ENCODE data around the gene TMEM63C.
"Not testable (repeated sequence)": the region's sequence is repeated elsewhere in the genome, so short reads cannot be mapped to it uniquely, and the experiment has no call there.

The TMEM63C gene

GRCh38 chr14:77276959-77277358 is 95.4 kb downstream of the TMEM63C start:
- ChIA-PET POLR2A (no interaction called here), CTCF (interaction anchor here (1.3 to 1.4 kb wide), 2 partner anchors 39 to 90 kb away, joined by 4 read pairs; no protein-coding TSS in a partner anchor)
- Histone ChIP-seq H3K4me3 (ENCODE audit: control insufficient read depth in 1 of 7, extremely low read depth in 1 of 7, insufficient read depth in 4 of 7, low read depth in 2 of 7, low read length in 6 of 7) (no peak overlapping the region), H3K27ac (ENCODE audit: insufficient read depth in 1 of 2, low read depth in 1 of 2, low read length in 2 of 2, poor library complexity in 1 of 2, severe bottlenecking in 2 of 2) (no peak overlapping the region), H3K27me3 (replicated peaks in 2 of 5; ENCODE audit: control insufficient read depth in 4 of 5, insufficient read depth in 5 of 5, low read length in 4 of 5) (peaks cover 0 to 13% (median 3%) of the 10 kb centered on the region in 5 experiments), H3K4me1 (ENCODE audit: control extremely low read depth in 1 of 4, control insufficient read depth in 4 of 4, insufficient read depth in 4 of 4, low read length in 3 of 4) (no peaks in the 10 kb centered on the region), H3K36me3 (ENCODE audit: control insufficient read depth in 4 of 4, insufficient read depth in 4 of 4, low read length in 3 of 4) (peaks cover 0 to 16% (median 9%) of the 10 kb centered on the region in 4 experiments), H3K9me3 (ENCODE audit: control extremely low read depth in 1 of 5, control insufficient read depth in 4 of 5, insufficient read depth in 2 of 5, low read depth in 1 of 5, low read length in 4 of 5) (no peaks in the 10 kb centered on the region)
- WGBS (ENCODE audit: insufficient coverage) = 97% methylated on average over 12 of the region's 12 CpGs
- DNase-seq = no peak

GRCh38 chr14:77278461-77279230 is 97.0 kb downstream of the TMEM63C start:
- WGBS (ENCODE audit: insufficient coverage) = over 99% methylated on average over 10 of the region's 14 CpGs
- H3K4me1 ChIP-seq (ENCODE audit: control extremely low read depth in 1 of 4, control insufficient read depth in 4 of 4, insufficient read depth in 4 of 4, low read length in 3 of 4) = no peaks in the 10 kb centered on the region
- H3K4me3 ChIP-seq (ENCODE audit: control insufficient read depth in 1 of 7, extremely low read depth in 1 of 7, insufficient read depth in 4 of 7, low read depth in 2 of 7, low read length in 6 of 7) = no peak overlapping the region
- no peak for DNase-seq
- H3K27ac ChIP-seq (ENCODE audit: insufficient read depth in 1 of 2, low read depth in 1 of 2, low read length in 2 of 2, poor library complexity in 1 of 2, severe bottlenecking in 2 of 2) = no peak overlapping the region
- no peaks in the 10 kb centered on the region for H3K27me3 ChIP-seq (replicated peaks in 2 of 5; ENCODE audit: control insufficient read depth in 4 of 5, insufficient read depth in 5 of 5, low read length in 4 of 5)
- H3K36me3 ChIP-seq (ENCODE audit: control insufficient read depth in 4 of 4, insufficient read depth in 4 of 4, low read length in 3 of 4) = peaks cover under 1 to 21% (median 14%) of the 10 kb centered on the region in 4 experiments
- ChIA-PET POLR2A (interaction anchor here (0.6 kb wide), 1 partner anchor 118 kb away, joined by 3 read pairs; no protein-coding TSS in a partner anchor), CTCF (interaction anchor here (1.1 kb wide), 1 partner anchor 11 kb away, joined by 3 read pairs; no protein-coding TSS in a partner anchor)
- no peaks in the 10 kb centered on the region for H3K9me3 ChIP-seq (ENCODE audit: control extremely low read depth in 1 of 5, control insufficient read depth in 4 of 5, insufficient read depth in 2 of 5, low read depth in 1 of 5, low read length in 4 of 5)

GRCh38 chr14:77279719-77280118 is 98.1 kb downstream of the TMEM63C start:
- ChIA-PET CTCF (no interaction called here), POLR2A (no interaction called here)
- DNase-seq = no peak
- no peak overlapping the region for H3K27ac ChIP-seq (ENCODE audit: insufficient read depth in 1 of 2, low read depth in 1 of 2, low read length in 2 of 2, poor library complexity in 1 of 2, severe bottlenecking in 2 of 2)
- peaks cover 4 to 31% (median 22%) of the 10 kb centered on the region in 4 experiments for H3K36me3 ChIP-seq (ENCODE audit: control insufficient read depth in 4 of 4, insufficient read depth in 4 of 4, low read length in 3 of 4)
- H3K9me3 ChIP-seq (ENCODE audit: control extremely low read depth in 1 of 5, control insufficient read depth in 4 of 5, insufficient read depth in 2 of 5, low read depth in 1 of 5, low read length in 4 of 5) = no peaks in the 10 kb centered on the region
- H3K27me3 ChIP-seq (replicated peaks in 2 of 5; ENCODE audit: control insufficient read depth in 4 of 5, insufficient read depth in 5 of 5, low read length in 4 of 5) = no peaks in the 10 kb centered on the region
- H3K4me3 ChIP-seq (ENCODE audit: control insufficient read depth in 1 of 7, extremely low read depth in 1 of 7, insufficient read depth in 4 of 7, low read depth in 2 of 7, low read length in 6 of 7) = no peak overlapping the region
- 94% methylated on average over 11 of the region's 13 CpGs for WGBS (ENCODE audit: insufficient coverage)
- H3K4me1 ChIP-seq (ENCODE audit: control extremely low read depth in 1 of 4, control insufficient read depth in 4 of 4, insufficient read depth in 4 of 4, low read length in 3 of 4) = no peaks in the 10 kb centered on the region

GRCh38 chr14:77280921-77281320 is 99.3 kb downstream of the TMEM63C start:
- no CpG with 5 or more reads among the region's 4 CpGs for WGBS (ENCODE audit: insufficient coverage)
- CTCF ChIA-PET; H3K27me3 ChIP-seq (replicated peaks in 2 of 5; ENCODE audit: control insufficient read depth in 4 of 5, insufficient read depth in 5 of 5, low read length in 4 of 5); H3K4me1 ChIP-seq (ENCODE audit: control extremely low read depth in 1 of 4, control insufficient read depth in 4 of 4, insufficient read depth in 4 of 4, low read length in 3 of 4); POLR2A ChIA-PET; H3K27ac ChIP-seq (ENCODE audit: insufficient read depth in 1 of 2, low read depth in 1 of 2, low read length in 2 of 2, poor library complexity in 1 of 2, severe bottlenecking in 2 of 2); DNase-seq; H3K4me3 ChIP-seq (ENCODE audit: control insufficient read depth in 1 of 7, extremely low read depth in 1 of 7, insufficient read depth in 4 of 7, low read depth in 2 of 7, low read length in 6 of 7); H3K9me3 ChIP-seq (ENCODE audit: control extremely low read depth in 1 of 5, control insufficient read depth in 4 of 5, insufficient read depth in 2 of 5, low read depth in 1 of 5, low read length in 4 of 5): not testable (repeated sequence)
- peaks cover 6 to 43% (median 30%) of the 10 kb centered on the region in 4 experiments for H3K36me3 ChIP-seq (ENCODE audit: control insufficient read depth in 4 of 4, insufficient read depth in 4 of 4, low read length in 3 of 4)

- CTCF ChIA-PET = no interaction called here
- no peaks in the 10 kb centered on the region for H3K9me3 ChIP-seq (ENCODE audit: control extremely low read depth in 1 of 5, control insufficient read depth in 4 of 5, insufficient read depth in 2 of 5, low read depth in 1 of 5, low read length in 4 of 5)
- peaks cover 6 to 53% (median 31%) of the 10 kb centered on the region in 4 experiments for H3K36me3 ChIP-seq (ENCODE audit: control insufficient read depth in 4 of 4, insufficient read depth in 4 of 4, low read length in 3 of 4)
- no peak overlapping the region for H3K27ac ChIP-seq (ENCODE audit: insufficient read depth in 1 of 2, low read depth in 1 of 2, low read length in 2 of 2, poor library complexity in 1 of 2, severe bottlenecking in 2 of 2)
- H3K4me1 ChIP-seq (ENCODE audit: control extremely low read depth in 1 of 4, control insufficient read depth in 4 of 4, insufficient read depth in 4 of 4, low read length in 3 of 4) = no peaks in the 10 kb centered on the region
- no peak for DNase-seq
- H3K4me3 ChIP-seq (ENCODE audit: control insufficient read depth in 1 of 7, extremely low read depth in 1 of 7, insufficient read depth in 4 of 7, low read depth in 2 of 7, low read length in 6 of 7) = no peak overlapping the region
- POLR2A ChIA-PET = no interaction called here
- WGBS (ENCODE audit: insufficient coverage) = 95% methylated on average over 6 of the region's 6 CpGs
- no peaks in the 10 kb centered on the region for H3K27me3 ChIP-seq (replicated peaks in 2 of 5; ENCODE audit: control insufficient read depth in 4 of 5, insufficient read depth in 5 of 5, low read length in 4 of 5)
Observed at GRCh38 chr14:77281852-77282410, 100.3 kb downstream of the TMEM63C start.

- CTCF ChIA-PET = no interaction called here
- H3K4me3 ChIP-seq (ENCODE audit: control insufficient read depth in 1 of 7, extremely low read depth in 1 of 7, insufficient read depth in 4 of 7, low read depth in 2 of 7, low read length in 6 of 7) = no peak overlapping the region
- no peaks in the 10 kb centered on the region for H3K9me3 ChIP-seq (ENCODE audit: control extremely low read depth in 1 of 5, control insufficient read depth in 4 of 5, insufficient read depth in 2 of 5, low read depth in 1 of 5, low read length in 4 of 5)
- H3K27me3 ChIP-seq (replicated peaks in 2 of 5; ENCODE audit: control insufficient read depth in 4 of 5, insufficient read depth in 5 of 5, low read length in 4 of 5) = no peaks in the 10 kb centered on the region
- WGBS (ENCODE audit: insufficient coverage) = 96% methylated on average over 3 of the region's 4 CpGs
- POLR2A ChIA-PET = no interaction called here
- H3K36me3 ChIP-seq (ENCODE audit: control insufficient read depth in 4 of 4, insufficient read depth in 4 of 4, low read length in 3 of 4) = peaks cover 6 to 45% (median 28%) of the 10 kb centered on the region in 4 experiments
- H3K4me1 ChIP-seq (ENCODE audit: control extremely low read depth in 1 of 4, control insufficient read depth in 4 of 4, insufficient read depth in 4 of 4, low read length in 3 of 4) = no peaks in the 10 kb centered on the region
- no peak overlapping the region for H3K27ac ChIP-seq (ENCODE audit: insufficient read depth in 1 of 2, low read depth in 1 of 2, low read length in 2 of 2, poor library complexity in 1 of 2, severe bottlenecking in 2 of 2)
- DNase-seq = no peak
Observed at GRCh38 chr14:77284066-77284465, 102.5 kb downstream of the TMEM63C start.

GRCh38 chr14:77284466-77284865 is 102.9 kb downstream of the TMEM63C start:
- peaks cover 6 to 42% (median 26%) of the 10 kb centered on the region in 4 experiments for H3K36me3 ChIP-seq (ENCODE audit: control insufficient read depth in 4 of 4, insufficient read depth in 4 of 4, low read length in 3 of 4)
- CTCF ChIA-PET = no interaction called here
- 99% methylated on average over 5 of the region's 5 CpGs for WGBS (ENCODE audit: insufficient coverage)

More at GRCh38 chr14:77284466-77284865, 102.9 kb downstream of the TMEM63C start:
- Histone ChIP-seq H3K9me3 (ENCODE audit: control extremely low read depth in 1 of 5, control insufficient read depth in 4 of 5, insufficient read depth in 2 of 5, low read depth in 1 of 5, low read length in 4 of 5) (no peaks in the 10 kb centered on the region), H3K27me3 (replicated peaks in 2 of 5; ENCODE audit: control insufficient read depth in 4 of 5, insufficient read depth in 5 of 5, low read length in 4 of 5) (no peaks in the 10 kb centered on the region), H3K27ac (ENCODE audit: insufficient read depth in 1 of 2, low read depth in 1 of 2, low read length in 2 of 2, poor library complexity in 1 of 2, severe bottlenecking in 2 of 2) (no peak overlapping the region), H3K4me1 (ENCODE audit: control extremely low read depth in 1 of 4, control insufficient read depth in 4 of 4, insufficient read depth in 4 of 4, low read length in 3 of 4) (no peaks in the 10 kb centered on the region), H3K4me3 (ENCODE audit: control insufficient read depth in 1 of 7, extremely low read depth in 1 of 7, insufficient read depth in 4 of 7, low read depth in 2 of 7, low read length in 6 of 7) (no peak overlapping the region)
- POLR2A ChIA-PET = no interaction called here
- DNase-seq = no peak

Measured in common myeloid progenitor, CD34-positive (primary cell).